ENCODE results near the gene CCDC69. TPM values are rescaled to one million over a fixed set of nuclear protein-coding genes. Genes with fewer than 3 reads are reported as not detected.

The CCDC69 gene
- total and polyA plus RNA-seq, 2 of the 8 experiments (the other 6 are each of a cell fraction or from before 2014, with no cell fraction given) = 8.4 to 10.8 TPM

GRCh38 chr5:151168602-151169344 lies 55.1 kb downstream of the CCDC69 start (continued):
- TF ChIP-seq CHD7 (IDR thresholded peaks at IDR 0.05; ENCODE audit: insufficient replicate concordance, low read length) = no peak
- TF ChIP-seq SIRT6 (IDR thresholded peaks at IDR 0.05; ENCODE audit: low read length) = no peak
- no peak for TF ChIP-seq SP1 (IDR thresholded peaks at IDR 0.05; ENCODE audit: low read depth, low read length)
- TF ChIP-seq SRF (IDR thresholded peaks at IDR 0.05; ENCODE audit: low read depth, low read length) = no peak
- no peak for TF ChIP-seq HDAC6 (IDR thresholded peaks at IDR 0.05; ENCODE audit: low read depth, low read length)
- no peak for TF ChIP-seq YY1 (IDR thresholded peaks at IDR 0.05; ENCODE audit: low read depth, low read length)
- no peak for TF ChIP-seq EP300 (IDR thresholded peaks at IDR 0.05; ENCODE audit: borderline replicate concordance in 1 of 2, low read depth in 2 of 2, low read length in 2 of 2)
- no peak for TF ChIP-seq GABPA (IDR thresholded peaks at IDR 0.05; ENCODE audit: borderline replicate concordance, insufficient read depth, low read length)
- no peak for TF ChIP-seq SP4 (IDR thresholded peaks at IDR 0.05; ENCODE audit: low read length)
- TF ChIP-seq CHD2 (IDR thresholded peaks at IDR 0.05; ENCODE audit: low read length) = no peak
- TF ChIP-seq POLR2AphosphoS5 (IDR thresholded peaks at IDR 0.05; ENCODE audit: low read depth, low read length) = no peak
- TF ChIP-seq CHD1 (IDR thresholded peaks at IDR 0.05; ENCODE audit: low read depth, low read length) = no peak
